NCI-H526 (cell line): Measurements from ENCODE around the gene PRAME.
"Not testable (repeated sequence)": the region's sequence is repeated elsewhere in the genome, so short reads cannot be mapped to it uniquely, and the experiment has no call there.

ENCODE experiments used
- DNase-seq, 2 experiments: peaks; one replicate each; lab custom pipeline; 2025; lab: John Stamatoyannopoulos, UW

PRAME gene

GRCh38 chr22:22521631-22522030 lies 37.4 kb downstream of the PRAME start:
- DNase-seq: no peak

DNA sequence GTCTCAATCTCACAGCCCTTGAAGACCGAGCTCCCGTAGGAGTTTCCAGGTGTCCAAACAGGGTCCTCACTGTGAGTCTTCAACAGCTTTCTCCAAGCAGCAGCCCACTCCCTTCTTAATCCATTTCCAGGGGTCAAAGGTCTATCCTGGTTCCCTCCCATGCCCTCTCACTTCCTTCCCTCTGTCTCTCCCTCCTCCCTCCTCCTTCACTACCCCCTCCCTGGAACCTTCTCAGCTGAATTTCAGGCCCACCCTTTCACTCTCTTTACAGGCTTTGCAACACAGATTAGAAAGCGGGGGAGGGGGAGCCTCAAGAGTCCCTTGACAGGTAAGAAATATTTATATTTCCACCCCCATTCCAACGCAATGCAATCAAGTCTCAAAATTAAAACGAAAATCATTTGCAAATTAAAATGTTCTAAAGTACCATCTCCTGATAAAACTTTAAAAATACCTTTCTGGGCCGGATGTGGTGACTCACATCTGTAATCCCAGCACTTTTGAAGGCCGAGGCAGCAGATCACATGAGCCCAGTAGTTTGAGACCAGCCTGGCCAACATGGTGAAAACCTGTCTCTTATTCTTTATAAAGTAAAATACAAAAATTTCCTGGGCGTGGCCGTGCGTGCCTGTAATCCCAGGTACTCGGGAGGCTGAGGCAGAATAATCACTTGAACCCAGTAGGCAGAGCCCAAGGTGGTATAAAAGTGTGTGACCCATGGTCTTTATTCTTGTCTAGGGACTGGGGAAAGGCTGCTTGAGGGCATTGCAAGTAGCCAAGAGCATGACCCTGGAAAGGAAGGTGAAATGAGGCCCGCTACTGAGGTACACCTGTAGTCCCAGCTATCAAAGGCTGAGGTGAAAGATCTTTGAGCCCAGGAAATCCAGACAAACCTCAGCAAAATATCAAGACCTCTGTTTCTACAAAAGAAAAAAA lies 38.1 kb downstream of the PRAME start:
- DNase-seq: no peak

- DNase-seq: no peak
Observed at GRCh38 chr22:22520020-22520656, 38.9 kb downstream of the PRAME start, which contains the start of gene ZNF280A. TSS of gene ZNF280A (minus strand) at chr22:22520270. CDS start at chr22:22515630, 4,640 bp downstream.

DNA sequence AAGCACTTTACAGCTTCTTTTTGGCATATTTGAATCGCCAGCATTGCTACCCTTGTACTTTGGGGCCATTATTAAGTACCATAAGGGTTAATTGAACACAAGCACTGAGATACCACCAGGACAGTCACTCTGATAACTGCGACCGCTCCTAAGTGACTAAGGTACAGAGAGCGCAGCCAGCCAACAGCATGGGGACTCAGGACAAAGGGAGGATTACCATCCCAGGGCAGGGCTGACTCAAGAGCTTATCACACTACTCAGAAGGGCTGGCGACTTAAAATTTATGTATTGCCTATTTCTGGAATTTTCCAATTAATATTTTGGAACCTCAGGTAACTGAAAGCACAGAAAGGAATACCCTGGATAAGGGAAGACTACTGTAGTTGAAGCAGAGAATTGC lies 39.5 kb downstream of the PRAME start:
- no peak for DNase-seq

- DNase-seq: no peak
Observed at GRCh38 chr22:22516992-22517391, 42.1 kb downstream of the PRAME start.

DNA sequence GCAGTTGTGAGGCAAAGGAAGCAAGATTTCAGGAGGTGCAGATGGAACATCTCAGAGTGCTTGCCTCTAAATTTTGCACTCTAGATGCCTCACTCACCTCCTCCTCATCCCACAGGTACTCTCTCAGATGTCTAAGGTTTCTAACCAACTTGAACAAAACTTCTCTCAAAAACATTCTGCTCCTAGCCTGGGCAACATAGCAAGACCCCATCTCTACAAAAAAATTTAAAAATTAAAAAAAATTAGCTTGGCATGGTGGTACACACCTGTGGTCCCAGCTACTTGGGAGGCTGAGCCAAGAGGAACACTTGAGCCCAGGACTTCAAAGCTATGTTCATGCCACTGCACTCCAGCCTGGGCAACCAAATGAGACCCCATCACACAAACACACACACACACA lies 43.2 kb downstream of the PRAME start:
- DNase-seq: no peak

GRCh38 chr22:22514431-22514830 lies 44.6 kb downstream of the PRAME start:
- DNase-seq: not testable (repeated sequence)

- no peak for DNase-seq
Observed at GRCh38 chr22:22513619-22514018, 45.4 kb downstream of the PRAME start.

DNA sequence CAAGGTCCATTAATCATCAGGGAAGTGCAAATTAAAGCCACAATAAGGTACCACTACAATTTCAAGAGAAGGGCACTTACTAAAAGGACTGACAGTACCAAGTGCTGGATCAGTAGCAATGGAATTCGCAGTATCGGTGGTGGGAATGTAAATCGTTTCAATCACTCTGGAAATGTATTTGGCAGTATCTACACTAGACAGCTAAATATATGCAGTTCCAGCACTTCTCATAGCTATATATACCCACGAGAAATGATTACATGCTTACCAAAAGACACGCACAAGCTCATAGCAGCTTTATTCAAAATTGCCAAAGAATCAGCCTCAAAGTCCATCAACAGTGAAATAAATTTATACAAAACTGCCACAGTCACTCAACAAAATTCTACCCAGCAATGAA lies 46.1 kb downstream of the PRAME start:
- no peak for DNase-seq

GRCh38 chr22:22510833-22511232 lies 48.2 kb downstream of the PRAME start:
- not testable (repeated sequence) for DNase-seq

DNA sequence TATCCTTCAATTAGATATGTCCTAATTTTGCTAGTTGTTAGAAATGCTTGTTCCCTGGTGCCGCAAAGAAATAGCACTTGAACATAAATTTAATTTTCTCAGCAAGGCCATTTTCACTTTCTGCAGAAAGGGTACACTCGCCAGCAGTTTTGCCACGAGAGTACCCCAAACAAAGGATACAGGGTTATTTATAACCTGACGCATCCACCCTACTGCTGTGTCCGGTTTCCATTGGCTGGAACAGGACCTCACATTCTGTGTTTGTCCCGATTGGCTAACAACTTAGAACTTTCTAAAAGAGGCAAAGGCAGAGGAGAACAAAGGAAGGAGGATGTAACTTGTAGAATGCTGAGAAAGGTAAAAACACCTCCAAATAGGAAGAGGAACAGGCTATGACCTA lies 49.2 kb downstream of the PRAME start:
- not testable (repeated sequence) for DNase-seq

GRCh38 chr22:22508274-22509176 lies 50.5 kb downstream of the PRAME start, which contains the start of gene ZNF280B:
TSS of gene ZNF280B (minus strand) at chr22:22508742. CDS start at chr22:22489398, 19,344 bp downstream.
- DNase-seq: no peak

DNA sequence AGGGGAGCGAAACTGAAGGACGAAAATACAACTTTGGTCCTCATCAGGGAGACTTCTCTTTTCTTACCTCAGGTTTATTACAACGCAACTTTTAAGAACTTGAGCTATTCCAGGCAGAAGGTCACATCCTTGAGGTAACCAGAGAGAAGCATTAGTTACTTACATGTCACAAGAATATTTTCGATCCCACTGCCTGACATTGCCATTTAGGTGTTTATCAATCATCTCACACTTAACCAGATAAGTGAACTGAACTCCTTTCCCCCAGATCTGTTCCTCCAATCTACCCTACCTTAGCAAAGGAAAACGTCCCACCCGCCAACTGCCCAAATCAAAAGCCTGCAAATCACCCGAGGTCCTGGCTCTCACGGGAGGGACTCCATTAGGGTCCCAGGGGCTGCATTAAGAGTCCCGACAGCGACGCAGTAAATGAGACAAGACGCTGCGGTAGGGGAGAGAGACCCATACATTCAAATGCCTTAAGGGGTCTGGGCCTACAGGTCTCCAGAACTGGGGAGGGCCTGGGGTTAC lies 51.3 kb downstream of the PRAME start:
- DNase-seq: no peak

DNA sequence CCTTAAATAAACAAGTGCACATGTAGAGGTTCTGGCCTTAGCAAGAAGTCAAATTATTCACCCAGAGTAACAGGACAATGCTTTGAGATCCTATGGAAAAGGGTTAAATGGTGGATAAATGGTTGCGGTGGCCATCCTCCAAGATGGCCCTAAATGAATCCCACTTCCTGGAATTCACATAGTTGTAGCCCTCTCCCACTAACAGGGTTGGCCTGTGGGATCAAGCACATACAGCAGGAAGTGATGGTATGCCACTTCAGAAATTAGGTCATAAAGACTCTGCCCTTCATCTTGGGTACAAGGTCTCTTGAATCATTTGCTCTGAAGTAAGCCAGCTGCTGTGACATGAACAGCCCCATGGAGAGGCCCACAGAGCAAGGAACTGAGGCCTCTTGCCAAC lies 52.3 kb downstream of the PRAME start:
- no peak for DNase-seq

GRCh38 chr22:22498267-22498666 lies 60.8 kb downstream of the PRAME start:
- no peak for DNase-seq
